ENCODE results near the gene C6orf118.

Gene C6orf118

GRCh38 chr6:165232731-165233488 is 76.5 kb downstream of the C6orf118 start:
- in situ Hi-C loops (cut with HindIII; ENCODE audit: low sequenced_read_pairs): no loop called here

DNA sequence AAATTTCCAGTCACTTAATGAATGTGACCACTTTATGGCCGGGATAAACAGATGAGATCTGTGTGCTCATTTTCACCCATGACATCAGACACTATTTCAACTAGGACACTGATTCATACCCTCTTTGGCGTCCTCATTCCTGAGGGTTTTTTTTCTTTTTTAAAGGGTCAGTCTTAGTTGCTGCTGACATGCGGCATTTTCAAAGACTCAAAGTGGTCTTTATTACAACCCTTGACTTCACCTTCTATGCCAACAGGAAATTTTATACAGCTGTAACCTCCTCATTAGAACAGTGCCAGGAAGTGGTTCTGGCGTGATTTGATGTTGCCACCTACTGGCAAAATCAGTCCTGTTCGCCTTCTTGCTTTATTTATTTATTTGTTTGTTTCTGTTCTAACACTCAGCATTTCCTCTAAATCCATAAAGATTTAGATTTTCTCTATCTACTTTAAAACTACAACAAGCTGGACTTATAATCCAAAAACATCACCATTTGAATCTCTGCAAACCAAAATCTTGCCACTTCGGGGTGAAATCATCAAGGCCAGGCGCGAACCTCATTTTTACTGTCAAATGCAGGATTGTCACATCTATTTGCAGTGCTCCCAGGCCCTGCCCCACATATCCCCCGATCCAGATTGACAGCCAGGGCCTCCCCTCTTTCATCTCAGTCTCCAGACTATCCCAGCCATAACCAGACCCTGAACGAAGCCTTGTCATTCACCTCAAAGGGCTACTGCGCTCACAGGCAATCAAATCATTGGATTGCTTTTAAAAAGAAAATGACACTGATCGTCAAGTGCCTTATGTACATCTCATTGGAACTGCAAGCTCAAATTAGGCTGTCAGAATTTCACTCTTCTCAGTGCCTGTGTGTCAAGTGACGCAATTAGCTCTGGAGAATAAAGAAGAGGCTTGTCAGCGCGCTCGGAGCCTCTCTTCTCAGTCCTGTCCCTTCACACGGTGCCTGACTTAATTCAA is 77.5 kb downstream of the C6orf118 start:
- in situ Hi-C loops (cut with HindIII; ENCODE audit: low sequenced_read_pairs): no loop called here
- TF ChIP-seq, protein P1, sequence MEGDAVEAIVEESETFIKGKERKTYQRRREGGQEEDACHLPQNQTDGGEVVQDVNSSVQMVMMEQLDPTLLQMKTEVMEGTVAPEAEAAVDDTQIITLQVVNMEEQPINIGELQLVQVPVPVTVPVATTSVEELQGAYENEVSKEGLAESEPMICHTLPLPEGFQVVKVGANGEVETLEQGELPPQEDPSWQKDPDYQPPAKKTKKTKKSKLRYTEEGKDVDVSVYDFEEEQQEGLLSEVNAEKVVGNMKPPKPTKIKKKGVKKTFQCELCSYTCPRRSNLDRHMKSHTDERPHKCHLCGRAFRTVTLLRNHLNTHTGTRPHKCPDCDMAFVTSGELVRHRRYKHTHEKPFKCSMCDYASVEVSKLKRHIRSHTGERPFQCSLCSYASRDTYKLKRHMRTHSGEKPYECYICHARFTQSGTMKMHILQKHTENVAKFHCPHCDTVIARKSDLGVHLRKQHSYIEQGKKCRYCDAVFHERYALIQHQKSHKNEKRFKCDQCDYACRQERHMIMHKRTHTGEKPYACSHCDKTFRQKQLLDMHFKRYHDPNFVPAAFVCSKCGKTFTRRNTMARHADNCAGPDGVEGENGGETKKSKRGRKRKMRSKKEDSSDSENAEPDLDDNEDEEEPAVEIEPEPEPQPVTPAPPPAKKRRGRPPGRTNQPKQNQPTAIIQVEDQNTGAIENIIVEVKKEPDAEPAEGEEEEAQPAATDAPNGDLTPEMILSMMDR (IDR thresholded peaks at IDR 0.05; ENCODE audit: low read depth, low read length, missing control alignments): peak; percentile 53
- peak; percentile 37 for DNase-seq (ENCODE audit: low read depth)
- no peak overlapping the region for H3K4me3 ChIP-seq (ENCODE audit: low read depth, low read length)

More at GRCh38 chr6:165232731-165233488, 76.5 kb downstream of the C6orf118 start:
- TF ChIP-seq, protein P1 (IDR thresholded peaks at IDR 0.05; ENCODE audit: low read depth, low read length, missing control alignments): no peak
- H3K4me3 ChIP-seq (ENCODE audit: low read depth, low read length): no peak overlapping the region
- DNase-seq (ENCODE audit: low read depth): no peak

DNA sequence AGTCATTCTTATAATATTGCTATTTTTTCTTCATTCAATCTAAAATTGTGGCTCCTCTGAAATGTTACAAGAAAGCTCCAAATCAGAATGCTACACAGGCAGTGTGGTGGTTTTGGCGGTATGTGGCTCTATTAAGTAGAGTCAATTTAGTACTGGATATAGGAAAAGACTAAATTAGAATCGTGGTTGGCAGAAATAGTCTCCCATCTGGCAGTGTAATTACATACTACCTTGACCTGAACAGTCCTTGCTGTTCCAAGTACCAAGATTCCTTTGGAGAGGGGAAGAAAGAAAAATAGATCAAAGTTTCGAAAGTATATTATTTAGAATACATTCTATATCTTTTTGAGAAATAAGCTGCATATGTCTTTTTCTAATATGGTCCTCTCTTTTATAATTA is 78.2 kb downstream of the C6orf118 start:
- in situ Hi-C loops (cut with HindIII; ENCODE audit: low sequenced_read_pairs): no loop called here
- DNase-seq (ENCODE audit: low read depth): no peak
- H3K4me3 ChIP-seq (ENCODE audit: low read depth, low read length): no peak overlapping the region
- TF ChIP-seq, protein P1 (IDR thresholded peaks at IDR 0.05; ENCODE audit: low read depth, low read length, missing control alignments): no peak

All from astrocyte of the cerebellum (primary cell).